Kidney (tissue), 14 donors: Measurements from ENCODE around the gene MYBBP1A. TPM values are rescaled to one million over a fixed set of nuclear protein-coding genes. Genes with fewer than 3 reads are reported as not detected.

Experiments used
- DNase-seq, 5 donors: peaks; one replicate each; pipeline ENCODE4 v3.0.0-alpha.2; 2013 to 2020
- FAIRE-seq: peaks from 2 replicates; lab custom pipeline; 2012; peaks lifted over from hg19 to GRCh38; lab: Jason Lieb, UNC
- H3K27ac ChIP-seq, 2 donors: one replicate each; pipeline ENCODE4 v1.7.0; 2013; ENCODE audit warnings: low read depth in 2 of 2, low read length in 2 of 2, inconsistent platforms in 1 of 2
- H3K27me3 ChIP-seq: one replicate; pipeline ENCODE4 v1.7.1; 2013; ENCODE audit warnings: low read length, inconsistent platforms; ENCODE audit not compliant: control insufficient read depth, insufficient read depth
- H3K36me3 ChIP-seq, 3 donors: one replicate each; pipeline versions ENCODE4 v1.7.0 to v1.7.1; 2013; ENCODE audit warnings: low read length in 3 of 3, control low read depth in 1 of 3, inconsistent platforms in 1 of 3; ENCODE audit not compliant: insufficient read depth in 3 of 3, control insufficient read depth in 2 of 3
- H3K4me1 ChIP-seq, 3 donors: one replicate each; pipeline versions ENCODE4 v1.7.0 to v1.7.1; 2013; ENCODE audit warnings: low read length in 3 of 3, inconsistent platforms in 1 of 3, low read depth in 1 of 3; ENCODE audit not compliant: control insufficient read depth in 2 of 3, insufficient read depth in 2 of 3
- H3K4me3 ChIP-seq, 3 donors: one replicate each; pipeline versions ENCODE4 v1.7.0 to v1.8.1; 2013; ENCODE audit warnings: low read length in 3 of 3, control low read depth in 1 of 3, inconsistent platforms in 1 of 3
- H3K9ac ChIP-seq, 3 donors: one replicate each; pipeline versions ENCODE4 v1.7.0 to v1.7.1; 2013; ENCODE audit warnings: low read length in 3 of 3, control low read depth in 1 of 3, inconsistent platforms in 1 of 3
- H3K9me3 ChIP-seq, 3 donors: one replicate each; pipeline versions ENCODE4 v1.7.0 to v1.7.1; 2013; ENCODE audit warnings: low read length in 3 of 3, control low read depth in 1 of 3, inconsistent platforms in 1 of 3; ENCODE audit not compliant: control insufficient read depth in 2 of 3, insufficient read depth in 1 of 3
- CTCF ChIP-seq: IDR thresholded peaks from 3 replicates; pipeline ENCODE4 v1.5.1; 2012; ENCODE audit warnings: mild to moderate bottlenecking, moderate library complexity, borderline replicate concordance; ENCODE audit not compliant: insufficient read depth; ENCODE audit errors: extremely low read depth
- intact Hi-C: fragments of 100-400 bp; cut with DNase I; formaldehyde crosslinking; loops from one replicate; pipeline ENCODE4 v1.11.1; 2022
- polyA plus RNA-seq: library from polyadenylated mRNA; stranded (reverse); fragments of 350-450 nt; fragmentation: Illumina TruSeq; extraction: RNeasy Lipid Tissue Mini Kit (QIAGEN cat#74804); gene quantifications from one replicate; pipeline ENCODE4 v1.2.3, GENCODE V29; 2014; ENCODE audit warnings: low read depth, low replicate concordance; ENCODE audit not compliant: insufficient read depth
- total RNA-seq: library from RNA; stranded (reverse); fragmentation: NEBNext Ultra II Directional; extraction: Animal tissue kit (Norgen Biotek cat#: 25700); gene quantifications from one replicate; pipeline ENCODE4 v1.2.1, GENCODE V29; 2021
- donor health status: control.
- donor health status: control.
- donor health status: control.
- donor health status: control.
- donor health status: control.
- donor health status: DM: yes; HTN: yes; CAD: no.
- donor health status: Normal renal cell carcinoma (clear cell type).

The MYBBP1A gene
- total and polyA plus RNA-seq, 2 donors from 2014 or later = 11.9 to 51.6 TPM

- intact Hi-C loops = no loop called here
- TF ChIP-seq CTCF = no peak
- no peak for DNase-seq
These were observed 20.7 kb downstream of the MYBBP1A start for GRCh38 chr17:4534515-4534914.

DNA sequence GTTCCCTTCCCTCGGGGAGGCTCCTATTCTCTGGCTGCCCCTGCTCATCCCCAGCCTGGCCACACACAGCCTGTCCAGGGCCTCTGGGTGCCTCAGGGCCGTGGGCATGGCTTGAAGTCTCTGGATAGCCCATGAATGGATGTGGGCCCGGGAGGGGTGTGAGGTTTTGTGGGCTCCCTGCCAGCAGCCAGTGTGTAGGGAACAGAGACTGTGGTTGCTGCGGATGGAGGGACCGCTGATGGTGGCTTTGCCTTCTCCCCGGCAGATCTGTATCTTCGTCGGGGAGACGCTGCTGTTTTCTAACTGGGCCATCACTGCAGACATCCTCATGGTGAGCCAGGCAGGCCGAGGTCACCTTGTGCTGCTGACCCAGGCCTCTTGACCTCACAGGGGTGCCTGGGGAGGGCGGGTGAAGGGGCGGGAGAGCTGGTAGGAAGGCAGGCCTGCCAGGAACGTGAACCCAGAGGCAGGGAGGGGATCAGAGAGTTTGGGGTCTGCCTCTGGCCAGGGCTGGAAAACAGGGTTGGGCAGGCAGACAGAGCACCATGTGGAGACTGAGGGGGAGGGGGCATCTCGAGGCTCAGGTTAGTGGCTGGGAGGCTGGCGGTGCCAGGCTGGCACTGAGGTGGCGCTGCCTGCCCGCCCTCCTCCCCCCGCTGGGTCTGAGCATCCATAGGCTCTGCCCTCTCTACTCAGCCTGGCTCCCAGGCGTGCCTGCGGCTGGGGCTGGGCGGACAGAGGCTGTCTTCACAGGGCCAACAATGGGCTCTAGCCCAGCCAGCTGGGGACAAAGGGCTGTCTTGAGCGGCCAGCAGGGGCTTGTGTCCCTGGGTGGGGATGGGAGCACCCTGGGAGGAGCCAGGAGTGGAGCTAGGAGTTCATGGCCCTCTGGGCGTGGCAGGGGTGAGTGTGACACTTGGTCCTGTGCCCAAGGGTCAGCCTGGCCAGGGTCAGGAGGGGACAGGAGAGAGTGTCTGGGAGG is 21.4 kb downstream of the MYBBP1A start:
- no peak overlapping the region for H3K4me3 ChIP-seq
- no peaks in the 10 kb centered on the region for H3K27me3 ChIP-seq
- no peak for TF ChIP-seq CTCF
- FAIRE-seq = no peak
- peaks cover 0 to 19% (median 0%) of the 10 kb centered on the region in 3 donors for H3K4me1 ChIP-seq
- H3K9ac ChIP-seq = no peak overlapping the region
- H3K9me3 ChIP-seq = no peaks in the 10 kb centered on the region
- peak overlapping the region in 1 of 2 donors; percentile 51 for H3K27ac ChIP-seq
- peaks cover 0 to 4% (median 2%) of the 10 kb centered on the region in 3 donors for H3K36me3 ChIP-seq
- DNase-seq = peak in 1 of 5 donors; percentile 82
- intact Hi-C loops = no loop called here

More at GRCh38 chr17:4534515-4534914, 20.7 kb downstream of the MYBBP1A start:
- H3K36me3 ChIP-seq = peaks cover 0 to 4% (median 2%) of the 10 kb centered on the region in 3 donors
- FAIRE-seq = no peak
- H3K27me3 ChIP-seq = no peaks in the 10 kb centered on the region
- H3K9ac ChIP-seq = no peak overlapping the region
- peaks cover 0 to 19% (median 0%) of the 10 kb centered on the region in 3 donors for H3K4me1 ChIP-seq
- H3K27ac ChIP-seq = peak overlapping the region in 1 of 2 donors; percentile 51
- no peak overlapping the region for H3K4me3 ChIP-seq
- H3K9me3 ChIP-seq = no peaks in the 10 kb centered on the region

DNA sequence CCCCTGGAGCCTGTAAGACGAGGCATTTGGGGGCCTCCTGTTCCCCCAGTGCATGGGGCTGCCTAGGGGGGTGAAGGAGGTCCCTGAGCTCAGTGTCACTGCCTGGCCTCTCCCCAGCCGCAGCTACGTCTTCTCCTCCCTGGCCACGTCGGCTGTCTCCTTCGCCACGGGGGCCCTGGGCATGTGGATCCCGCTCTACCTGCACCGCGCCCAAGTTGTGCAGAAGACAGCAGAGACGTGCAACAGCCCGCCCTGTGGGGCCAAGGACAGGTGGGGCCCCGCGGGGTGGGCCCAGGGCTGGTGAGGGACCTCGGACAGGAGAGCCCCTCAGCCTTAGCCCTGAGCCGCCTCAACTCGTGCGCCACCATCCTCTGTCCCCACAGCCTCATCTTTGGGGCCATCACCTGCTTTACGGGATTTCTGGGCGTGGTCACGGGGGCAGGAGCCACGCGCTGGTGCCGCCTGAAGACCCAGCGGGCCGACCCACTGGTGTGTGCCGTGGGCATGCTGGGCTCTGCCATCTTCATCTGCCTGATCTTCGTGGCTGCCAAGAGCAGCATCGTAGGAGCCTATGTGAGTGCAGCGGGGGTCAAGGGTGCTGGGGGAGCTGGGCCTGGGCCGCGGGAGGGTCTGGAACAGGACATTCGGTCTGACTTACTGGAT is 22.2 kb downstream of the MYBBP1A start:
- Histone ChIP-seq H3K36me3 (peaks cover 0 to 4% (median 2%) of the 10 kb centered on the region in 3 donors), H3K27ac (no peak overlapping the region), H3K9me3 (no peaks in the 10 kb centered on the region), H3K4me3 (no peak overlapping the region), H3K27me3 (no peaks in the 10 kb centered on the region), H3K4me1 (peaks cover 0 to 19% (median 0%) of the 10 kb centered on the region in 3 donors), H3K9ac (no peak overlapping the region)
- intact Hi-C loops = no loop called here
- no peak for FAIRE-seq
- no peak for TF ChIP-seq CTCF
- DNase-seq = peak in 1 of 5 donors; percentile 68
